ENCODE measurements around the gene LDB2. TPM values are rescaled to one million over a fixed set of nuclear protein-coding genes. Genes with fewer than 3 reads are reported as not detected.

Gene LDB2
- total RNA-seq, 2 donors from 2014 or later: 3.2 to 7.9 TPM

GRCh38 chr4:16691450-16691849, 207.0 kb downstream of the LDB2 start:
- intact Hi-C loops (cut with DNase I): no loop called here
- Histone ChIP-seq H3K9me3 (no peaks in the 10 kb centered on the region), H3K27me3 (no peaks in the 10 kb centered on the region)

GRCh38 chr4:16687845-16688244, 210.6 kb downstream of the LDB2 start:
- H3K27me3 ChIP-seq: no peaks in the 10 kb centered on the region
- no peaks in the 10 kb centered on the region for H3K9me3 ChIP-seq
- TF ChIP-seq CTCF (IDR thresholded peaks at IDR 0.05): no peak
- no peaks in the 10 kb centered on the region for H3K4me1 ChIP-seq
- H3K4me3 ChIP-seq: no peak overlapping the region
- intact Hi-C loops (cut with DNase I): no loop called here
- no peak overlapping the region for H3K27ac ChIP-seq
- no peaks in the 10 kb centered on the region for H3K36me3 ChIP-seq
- H3K9ac ChIP-seq (ENCODE audit: low read depth in 2 of 2, low read length in 2 of 2): no peak overlapping the region
- DNase-seq: no peak

More at GRCh38 chr4:16691450-16691849, 207.0 kb downstream of the LDB2 start:
- no peak for DNase-seq
- H3K9ac ChIP-seq (ENCODE audit: low read depth in 2 of 2, low read length in 2 of 2): no peak overlapping the region
- H3K36me3 ChIP-seq: no peaks in the 10 kb centered on the region
- H3K27ac ChIP-seq: no peak overlapping the region
- H3K4me1 ChIP-seq: no peaks in the 10 kb centered on the region
- H3K4me3 ChIP-seq: no peak overlapping the region
- no peak for TF ChIP-seq CTCF (IDR thresholded peaks at IDR 0.05)

GRCh38 chr4:16687011-16687410, 211.4 kb downstream of the LDB2 start:
- no peak overlapping the region for H3K27ac ChIP-seq
- no peak overlapping the region for H3K9ac ChIP-seq (ENCODE audit: low read depth in 2 of 2, low read length in 2 of 2)
- no peak for DNase-seq
- intact Hi-C loops (cut with DNase I): no loop called here
- no peaks in the 10 kb centered on the region for H3K36me3 ChIP-seq
- H3K9me3 ChIP-seq: no peaks in the 10 kb centered on the region
- H3K4me3 ChIP-seq: no peak overlapping the region
- no peaks in the 10 kb centered on the region for H3K27me3 ChIP-seq
- TF ChIP-seq CTCF (IDR thresholded peaks at IDR 0.05): no peak
- H3K4me1 ChIP-seq: no peaks in the 10 kb centered on the region

- no peak overlapping the region for H3K9ac ChIP-seq (ENCODE audit: low read depth in 2 of 2, low read length in 2 of 2)
- no peaks in the 10 kb centered on the region for H3K4me1 ChIP-seq
- H3K9me3 ChIP-seq: no peaks in the 10 kb centered on the region
- DNase-seq: no peak
- no peaks in the 10 kb centered on the region for H3K36me3 ChIP-seq
- no peak overlapping the region for H3K4me3 ChIP-seq
- TF ChIP-seq CTCF (IDR thresholded peaks at IDR 0.05): no peak
- intact Hi-C loops (cut with DNase I): no loop called here
- H3K27me3 ChIP-seq: no peaks in the 10 kb centered on the region
- H3K27ac ChIP-seq: no peak overlapping the region
Measured at GRCh38 chr4:16686195-16686594, 212.2 kb downstream of the LDB2 start.

- no peaks in the 10 kb centered on the region for H3K4me1 ChIP-seq
Measured at GRCh38 chr4:16685536-16685935, 212.9 kb downstream of the LDB2 start.

More at GRCh38 chr4:16685536-16685935, 212.9 kb downstream of the LDB2 start:
- intact Hi-C loops (cut with DNase I): no loop called here
- no peak overlapping the region for H3K9ac ChIP-seq (ENCODE audit: low read depth in 2 of 2, low read length in 2 of 2)
- H3K27me3 ChIP-seq: no peaks in the 10 kb centered on the region
- no peak for TF ChIP-seq CTCF (IDR thresholded peaks at IDR 0.05)
- no peaks in the 10 kb centered on the region for H3K36me3 ChIP-seq
- H3K9me3 ChIP-seq: no peaks in the 10 kb centered on the region
- DNase-seq: no peak
- no peak overlapping the region for H3K4me3 ChIP-seq
- H3K27ac ChIP-seq: no peak overlapping the region

Measured in colonic mucosa (tissue), 4 donors.